HG03521 (cell line): ENCODE results near the gene CREB3L2.
"Not testable (repeated sequence)": the region's sequence is repeated elsewhere in the genome, so short reads cannot be mapped to it uniquely, and the experiment has no call there.

Source experiments
- ATAC-seq: cut with Tn5 transposase; IDR thresholded peaks from one replicate; pipeline ENCODE4 v1.9.1; 2021; ENCODE audit warnings: mild to moderate bottlenecking, moderate library complexity; ENCODE audit not compliant: unreplicated experiment

Gene CREB3L2

GRCh38 chr7:138014686-138015085 is 12.8 kb upstream of the CREB3L2 start:
- no peak for ATAC-seq

- not testable (repeated sequence) for ATAC-seq
These were observed 12.3 kb upstream of the CREB3L2 start for GRCh38 chr7:138014201-138014600.

GRCh38 chr7:138009350-138009653 is 7.4 kb upstream of the CREB3L2 start:
- no peak for ATAC-seq

GRCh38 chr7:138008588-138009349 is 6.9 kb upstream of the CREB3L2 start:
- peak; percentile 49 for ATAC-seq

- ATAC-seq: no peak
These were observed 6.2 kb upstream of the CREB3L2 start for GRCh38 chr7:138008019-138008587.

- ATAC-seq: no peak
These were observed 4.2 kb upstream of the CREB3L2 start for GRCh38 chr7:138006106-138006505.

GRCh38 chr7:138004936-138005335 is 3.0 kb upstream of the CREB3L2 start:
- ATAC-seq: no peak

- ATAC-seq: no peak
These were observed 2.2 kb upstream of the CREB3L2 start for GRCh38 chr7:138004046-138004445.

GRCh38 chr7:138002828-138003189 is 923 bp upstream of the CREB3L2 start:
- ATAC-seq: no peak

- peak; percentile 96 for ATAC-seq
These were observed 376 bp upstream of the CREB3L2 start for GRCh38 chr7:138002096-138002827.

GRCh38 chr7:138000081-138000701 is 1.7 kb downstream of the CREB3L2 start:
- no peak for ATAC-seq

GRCh38 chr7:137999496-138000080 is 2.3 kb downstream of the CREB3L2 start:
- ATAC-seq: no peak

GRCh38 chr7:137998250-137998649 is 3.6 kb downstream of the CREB3L2 start:
- no peak for ATAC-seq

GRCh38 chr7:137996871-137997270 is 5.0 kb downstream of the CREB3L2 start:
- ATAC-seq: no peak

GRCh38 chr7:137996386-137996851 is 5.5 kb downstream of the CREB3L2 start:
- no peak for ATAC-seq

GRCh38 chr7:137994216-137994615 is 7.7 kb downstream of the CREB3L2 start:
- ATAC-seq: no peak

- ATAC-seq: no peak
These were observed 8.5 kb downstream of the CREB3L2 start for GRCh38 chr7:137993395-137993743.

GRCh38 chr7:137992550-137993394 is 9.1 kb downstream of the CREB3L2 start:
- peak; percentile 60 for ATAC-seq

- ATAC-seq: no peak
These were observed 9.8 kb downstream of the CREB3L2 start for GRCh38 chr7:137992104-137992549.

- no peak for ATAC-seq
These were observed 11.5 kb downstream of the CREB3L2 start for GRCh38 chr7:137990251-137990941.
